BLaER1 treated with 17β-estradiol and CSF1 and Interleukin-3, amounts not matched to agents 10 nM and 100 nM (cell line): Measurements from ENCODE around the gene HTR3C.

Experiments used
- H3K27ac ChIP-seq, 11 experiments: shearing (Covaris generic); formaldehyde crosslinking; 2 replicates each; pipeline ENCODE4 v1.8.1; 2022
- H3K27me3 ChIP-seq, 11 experiments: shearing (Covaris generic); formaldehyde crosslinking; 2 replicates each; pipeline ENCODE4 v1.8.1; 2022
- H3K36me3 ChIP-seq, 11 experiments: shearing (Covaris generic); formaldehyde crosslinking; 2 replicates each; pipeline ENCODE4 v1.8.1; 2022
- H3K4me1 ChIP-seq, 10 experiments: shearing (Covaris generic); formaldehyde crosslinking; 2 replicates each; pipeline ENCODE4 v1.8.1; 2022
- H3K4me2 ChIP-seq, 11 experiments: shearing (Covaris generic); formaldehyde crosslinking; 2 replicates each; pipeline ENCODE4 v1.8.1; 2022
- H3K4me3 ChIP-seq, 10 experiments: shearing (Covaris generic); formaldehyde crosslinking; 2 replicates each; pipeline ENCODE4 v1.8.1; 2022
- H3K9ac ChIP-seq, 11 experiments: shearing (Covaris generic); formaldehyde crosslinking; 2 replicates each; pipeline ENCODE4 v1.8.1; 2022
- H3K9me3 ChIP-seq, 11 experiments: shearing (Covaris generic); formaldehyde crosslinking; replicated peaks in 1 of 11; 2 replicates each; pipeline ENCODE4 v1.8.1; 2022
- H4K20me1 ChIP-seq, 11 experiments: shearing (Covaris generic); formaldehyde crosslinking; 2 replicates each; pipeline ENCODE4 v1.8.1; 2022
- Cebpa-rat ChIP-seq, 11 experiments: shearing (Covaris generic); IDR thresholded peaks; 2 replicates each; pipeline ENCODE4 v1.8.1; 2022

The HTR3C gene

DNA sequence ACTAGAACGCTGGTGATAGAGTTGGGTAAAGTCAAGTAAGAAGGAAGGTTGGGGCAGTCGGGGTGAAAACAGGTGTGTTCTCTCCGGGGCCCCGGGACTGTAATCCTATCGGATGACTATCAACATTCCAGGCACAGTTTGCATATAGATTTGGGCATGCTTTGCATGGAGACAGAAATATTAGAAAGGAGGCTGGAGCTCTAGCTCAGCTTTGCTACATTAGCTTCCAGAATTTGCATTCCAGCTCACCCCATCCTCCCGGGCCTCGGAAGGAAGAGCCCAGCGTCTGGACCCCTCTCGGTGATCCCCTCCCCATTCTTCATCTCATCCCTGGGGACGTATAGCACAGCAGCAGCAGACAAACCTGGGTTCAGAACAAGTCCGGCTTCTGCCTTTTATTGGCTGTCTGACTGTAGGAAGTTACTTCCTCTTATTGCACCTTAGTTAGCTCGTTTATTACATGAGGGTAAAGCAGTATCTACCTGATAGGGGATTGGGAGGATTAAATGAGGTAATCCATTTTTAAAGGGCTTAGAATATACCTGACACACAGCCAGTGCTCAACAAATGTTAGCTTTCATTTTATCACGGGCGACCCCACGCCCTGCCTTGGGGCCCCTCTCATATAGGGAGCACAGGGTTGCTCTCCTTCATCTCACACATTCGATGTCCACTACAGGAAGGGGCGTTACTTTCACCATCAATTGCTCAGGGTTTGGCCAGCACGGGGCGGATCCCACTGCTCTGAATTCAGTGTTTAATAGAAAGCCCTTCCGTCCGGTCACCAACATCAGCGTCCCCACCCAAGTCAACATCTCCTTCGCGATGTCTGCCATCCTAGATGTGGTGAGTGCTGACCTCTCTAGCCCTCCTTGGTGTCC is 47.2 kb downstream of the HTR3C start:
- H3K9ac ChIP-seq, result no peak overlapping the region
- no peak overlapping the region for H3K4me3 ChIP-seq
- no peaks in the 10 kb centered on the region for H3K9me3 ChIP-seq
- H3K4me2 ChIP-seq, result no peak overlapping the region
- H3K4me1 ChIP-seq, result peaks cover 0 to 13% (median 6%) of the 10 kb centered on the region in 10 experiments; a peak in 12 of 20 replicates
- no peak for TF ChIP-seq Cebpa-rat (IDR thresholded peaks at IDR 0.05)
- no peak overlapping the region for H3K27ac ChIP-seq
- H3K27me3 ChIP-seq, result no peaks in the 10 kb centered on the region
- no peaks in the 10 kb centered on the region for H4K20me1 ChIP-seq
- no peaks in the 10 kb centered on the region for H3K36me3 ChIP-seq
